Activated T-cell treated with anti-CD3 and anti-CD28 coated beads, Interleukin-2, amount 50 U/mL, for 48 hours (primary cell): ENCODE results near the gene SEZ6L.

Experiments
- DNase-seq, 2 experiments: peaks; one replicate each; pipeline ENCODE4 v3.0.0-alpha.2; 2020

The SEZ6L gene

GRCh38 chr22:26432619-26433311 is 263.5 kb downstream of the SEZ6L start:
- no peak for DNase-seq
